HG03045 (cell line): ENCODE data around the gene P2RY8.
"Not testable (repeated sequence)": the region's sequence is repeated elsewhere in the genome, so short reads cannot be mapped to it uniquely, and the experiment has no call there.

Source experiments
- ATAC-seq: cut with Tn5 transposase; IDR thresholded peaks from one replicate; pipeline ENCODE4 v1.9.1; 2021; ENCODE audit warnings: mild to moderate bottlenecking, moderate library complexity; ENCODE audit not compliant: unreplicated experiment

Gene P2RY8, protein sequence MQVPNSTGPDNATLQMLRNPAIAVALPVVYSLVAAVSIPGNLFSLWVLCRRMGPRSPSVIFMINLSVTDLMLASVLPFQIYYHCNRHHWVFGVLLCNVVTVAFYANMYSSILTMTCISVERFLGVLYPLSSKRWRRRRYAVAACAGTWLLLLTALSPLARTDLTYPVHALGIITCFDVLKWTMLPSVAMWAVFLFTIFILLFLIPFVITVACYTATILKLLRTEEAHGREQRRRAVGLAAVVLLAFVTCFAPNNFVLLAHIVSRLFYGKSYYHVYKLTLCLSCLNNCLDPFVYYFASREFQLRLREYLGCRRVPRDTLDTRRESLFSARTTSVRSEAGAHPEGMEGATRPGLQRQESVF

DNA sequence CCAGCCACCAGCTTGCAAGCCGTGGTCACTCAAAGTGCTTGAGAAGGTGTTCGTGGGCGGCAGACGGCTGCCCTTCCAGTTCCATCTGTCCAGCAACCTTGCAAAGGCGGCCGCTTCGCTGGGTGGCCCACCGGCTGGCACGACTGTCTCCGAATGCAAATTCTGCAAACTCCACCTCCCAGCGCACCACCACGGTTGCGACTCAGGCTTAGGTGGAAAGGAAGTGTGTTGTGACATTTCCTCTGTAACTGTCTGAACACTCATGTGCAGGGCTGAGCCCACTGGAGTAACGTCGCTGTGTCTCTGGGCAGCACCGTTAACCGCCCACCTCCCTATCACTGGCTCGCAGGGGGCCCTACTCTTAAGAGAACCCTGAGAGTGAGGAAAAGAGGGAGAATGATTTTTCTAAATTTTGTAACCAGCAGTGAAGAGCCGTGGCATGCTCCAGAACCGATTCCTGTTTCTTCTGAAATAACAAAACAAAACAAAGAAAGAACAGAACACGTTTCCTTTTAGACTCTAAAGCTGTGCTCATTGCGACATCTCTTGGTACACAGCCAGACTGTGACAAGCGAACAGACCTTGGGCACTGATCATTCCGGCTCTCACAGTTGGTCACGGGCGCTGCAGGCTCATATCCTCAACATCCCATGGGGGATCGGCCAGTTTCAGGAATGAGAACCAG lies at the start of gene P2RY8:
Gene P2RY8 (minus strand): TSS at position 155 of the 685 bp plus-strand sequence. CDS start 70,627 bp downstream, outside the sequence.
- peak; percentile 60 for ATAC-seq

DNA sequence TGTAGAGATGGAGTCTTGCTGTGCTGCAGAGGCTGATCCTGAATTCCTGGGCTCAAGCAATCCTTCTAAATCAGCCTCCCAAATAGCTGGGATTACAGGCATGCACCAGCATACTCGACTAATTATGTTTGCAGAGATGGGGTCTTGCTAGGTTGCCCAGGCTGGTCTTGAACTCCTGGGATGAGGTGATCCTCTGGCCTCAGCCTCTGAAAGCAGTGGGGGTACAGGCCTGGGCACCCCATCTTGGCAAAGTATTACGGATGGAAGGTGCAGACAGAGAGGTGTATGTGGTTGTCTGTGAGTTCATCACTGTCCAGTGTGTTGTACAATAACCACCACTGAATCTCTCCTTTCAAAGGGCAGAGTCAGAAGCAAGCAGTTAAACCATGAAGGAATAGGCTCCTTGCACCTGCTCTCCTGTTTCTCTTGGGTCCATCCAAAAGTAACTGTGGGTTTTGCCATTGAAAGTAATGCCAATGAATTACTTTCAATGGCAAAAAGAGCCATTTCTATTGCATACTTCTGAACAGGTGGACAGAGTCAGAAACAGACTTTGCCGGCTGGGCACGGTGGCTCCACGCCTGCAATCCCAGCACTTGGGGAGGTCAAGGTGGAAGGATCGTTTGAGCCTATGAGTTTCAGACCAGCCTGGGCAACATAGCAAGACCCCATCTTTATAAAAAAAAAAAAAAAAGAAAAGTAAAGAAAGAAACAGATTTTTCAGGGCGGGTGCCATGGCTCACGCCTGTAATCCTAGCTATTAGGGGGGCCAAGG lies 47.4 kb upstream of the P2RY8 start:
- no peak for ATAC-seq

DNA sequence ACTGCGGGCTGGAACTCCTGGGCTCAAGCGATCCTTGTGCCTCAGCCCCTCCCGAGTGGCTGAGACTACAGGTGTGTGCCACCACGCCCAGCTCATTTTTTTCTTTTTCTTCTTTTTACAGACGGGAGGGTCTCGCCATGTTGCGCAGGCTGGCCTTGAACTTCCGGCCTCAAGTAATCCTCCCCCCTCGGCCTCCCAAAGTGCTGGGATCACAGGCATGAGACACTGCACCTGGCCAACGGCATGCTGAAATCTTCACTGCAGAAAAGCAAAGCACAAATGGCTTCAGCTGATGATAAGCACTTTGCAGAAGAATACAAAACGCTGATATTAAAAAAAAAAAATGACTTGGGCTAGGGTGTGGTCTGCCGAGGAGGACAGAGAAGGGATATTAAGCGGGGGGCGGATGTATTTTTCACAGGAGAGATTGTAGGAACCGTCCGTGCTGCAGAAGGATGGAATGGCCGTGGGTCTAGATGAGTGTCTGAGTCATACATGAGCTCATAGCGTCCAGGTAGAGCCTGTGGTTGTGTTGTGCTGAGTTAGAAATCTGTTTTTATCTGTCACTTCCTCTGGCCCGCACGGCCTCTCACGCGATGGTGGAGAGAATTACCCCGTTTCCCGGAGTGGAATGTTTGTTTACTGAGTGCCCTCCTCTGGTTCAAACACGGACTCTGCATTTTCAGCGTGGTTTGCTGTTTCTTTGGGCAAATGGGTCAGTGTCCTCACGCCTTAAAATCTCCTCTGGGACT lies 45.9 kb upstream of the P2RY8 start:
- ATAC-seq, result peak; percentile 63

DNA sequence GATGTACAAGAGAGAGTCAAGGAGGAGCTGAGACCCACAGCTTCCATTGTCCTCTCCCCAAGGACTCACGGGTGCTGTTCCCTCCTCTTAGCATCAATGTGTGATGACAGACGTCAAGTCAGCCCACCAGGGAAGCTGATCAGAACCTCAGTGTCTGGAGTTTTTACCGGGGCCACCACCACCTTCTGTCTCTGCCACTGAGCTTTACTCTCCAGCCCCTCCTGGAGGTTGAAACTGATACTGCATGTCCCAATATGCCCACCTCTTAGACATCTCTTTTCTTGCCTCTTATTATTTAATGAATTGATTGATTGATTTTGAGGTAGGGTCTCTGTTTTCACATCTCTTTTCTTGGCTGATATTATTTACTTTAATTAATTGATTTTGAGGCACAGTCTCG lies 44.1 kb upstream of the P2RY8 start:
- no peak for ATAC-seq

DNA sequence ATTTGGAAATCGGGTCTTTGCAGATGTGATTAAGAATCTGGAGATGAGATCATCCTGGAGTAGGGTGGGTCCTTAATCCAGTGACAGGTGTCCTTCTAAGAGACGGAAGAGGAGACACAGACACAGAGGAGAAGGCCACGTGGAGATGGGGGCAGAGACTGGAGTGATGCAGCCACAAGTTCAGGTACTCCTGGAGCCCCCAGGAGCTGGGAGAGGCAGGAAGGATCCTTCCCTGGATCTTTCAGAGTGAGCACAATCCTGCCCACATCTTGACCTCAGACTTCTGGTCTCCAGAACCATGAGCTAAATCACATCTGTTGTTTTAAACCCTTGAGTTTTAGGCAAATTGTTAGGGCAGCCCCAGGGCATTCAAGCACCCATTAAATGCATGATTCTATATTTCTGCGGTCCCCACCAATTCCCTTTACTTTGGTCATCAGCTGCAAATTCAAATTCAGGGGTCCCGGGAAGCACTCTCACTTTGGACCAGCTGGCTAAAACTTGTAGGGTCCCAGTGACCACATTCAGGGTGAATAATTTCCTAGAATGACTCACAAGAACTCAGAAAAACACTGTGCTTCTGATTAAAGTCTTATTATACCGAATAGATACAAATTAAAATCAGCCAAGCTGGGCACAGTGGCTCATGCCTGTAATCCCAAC lies 41.7 kb upstream of the P2RY8 start:
- ATAC-seq, result no peak

DNA sequence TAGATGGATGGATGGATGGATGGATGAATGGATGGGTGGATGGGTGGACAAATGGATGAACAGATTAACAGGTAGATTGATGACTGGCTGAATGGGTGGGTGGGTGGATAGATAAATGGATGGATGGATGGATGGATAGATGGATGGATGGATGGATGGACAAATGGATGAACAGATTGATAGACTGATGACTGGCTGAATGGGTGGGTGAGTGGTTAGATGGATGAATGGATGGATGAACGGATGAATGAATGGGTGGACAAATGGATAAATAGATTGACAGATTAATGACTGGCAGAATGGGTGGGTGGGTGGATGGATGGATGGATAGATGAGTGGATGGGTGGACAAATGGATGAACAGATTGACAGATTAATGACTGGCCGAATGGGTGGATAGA lies 40.9 kb upstream of the P2RY8 start:
- no peak for ATAC-seq

DNA sequence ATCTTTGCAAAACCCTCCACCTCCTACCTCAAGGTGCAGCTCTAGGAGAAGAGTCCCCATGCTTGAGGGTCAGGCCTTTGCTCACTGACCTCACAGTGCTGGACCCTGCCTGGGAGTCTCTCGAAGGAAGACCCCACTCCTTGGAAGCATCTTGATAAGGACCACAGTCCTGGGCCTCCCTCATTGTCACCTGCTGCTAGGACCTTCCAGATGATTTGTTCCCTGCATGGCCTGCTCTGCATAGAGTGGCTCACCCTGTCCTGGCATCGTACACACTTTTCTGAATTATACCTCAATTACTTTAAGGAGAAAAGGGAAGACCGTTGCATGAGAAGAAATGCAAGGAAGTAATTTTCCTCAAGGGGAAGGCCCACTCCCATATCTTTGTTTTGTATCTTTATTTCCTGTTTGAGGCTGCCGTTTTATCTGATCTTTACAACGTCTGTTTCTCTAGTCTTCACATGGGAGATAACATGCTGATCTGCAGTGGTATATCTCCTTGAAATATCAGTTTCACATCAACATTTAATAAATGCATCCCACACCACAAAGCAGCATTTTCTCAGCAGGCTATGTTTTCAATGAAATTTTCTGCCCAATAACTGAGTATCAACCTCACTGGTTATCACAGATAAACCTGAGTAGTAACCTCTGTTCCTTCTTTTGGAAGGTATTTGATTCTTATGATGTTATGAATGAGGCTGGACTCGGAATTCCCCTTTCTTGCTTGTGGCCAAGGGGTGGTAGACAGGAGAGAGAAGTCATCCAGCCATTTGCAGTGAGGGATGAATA lies 39.4 kb upstream of the P2RY8 start:
- no peak for ATAC-seq

DNA sequence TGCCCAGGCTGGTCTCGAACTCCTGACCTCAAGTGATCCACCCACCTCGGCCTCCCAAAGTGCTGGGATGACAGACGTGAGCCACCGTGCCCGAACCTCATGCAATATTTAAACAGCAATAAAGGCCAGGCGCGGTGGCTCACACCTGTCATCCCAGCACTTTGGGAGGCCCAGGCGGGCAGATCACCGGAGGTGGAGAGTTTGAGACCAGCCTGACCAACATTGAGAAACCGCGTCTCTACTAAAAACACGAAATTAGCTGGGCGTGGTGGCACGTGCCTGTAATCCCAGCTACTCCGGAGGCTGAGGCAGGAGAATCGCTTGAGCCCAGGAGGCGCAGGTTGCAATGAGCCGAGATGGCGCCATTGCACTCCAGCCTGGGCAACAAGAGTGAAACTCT lies 37.2 kb upstream of the P2RY8 start:
- not testable (repeated sequence) for ATAC-seq

DNA sequence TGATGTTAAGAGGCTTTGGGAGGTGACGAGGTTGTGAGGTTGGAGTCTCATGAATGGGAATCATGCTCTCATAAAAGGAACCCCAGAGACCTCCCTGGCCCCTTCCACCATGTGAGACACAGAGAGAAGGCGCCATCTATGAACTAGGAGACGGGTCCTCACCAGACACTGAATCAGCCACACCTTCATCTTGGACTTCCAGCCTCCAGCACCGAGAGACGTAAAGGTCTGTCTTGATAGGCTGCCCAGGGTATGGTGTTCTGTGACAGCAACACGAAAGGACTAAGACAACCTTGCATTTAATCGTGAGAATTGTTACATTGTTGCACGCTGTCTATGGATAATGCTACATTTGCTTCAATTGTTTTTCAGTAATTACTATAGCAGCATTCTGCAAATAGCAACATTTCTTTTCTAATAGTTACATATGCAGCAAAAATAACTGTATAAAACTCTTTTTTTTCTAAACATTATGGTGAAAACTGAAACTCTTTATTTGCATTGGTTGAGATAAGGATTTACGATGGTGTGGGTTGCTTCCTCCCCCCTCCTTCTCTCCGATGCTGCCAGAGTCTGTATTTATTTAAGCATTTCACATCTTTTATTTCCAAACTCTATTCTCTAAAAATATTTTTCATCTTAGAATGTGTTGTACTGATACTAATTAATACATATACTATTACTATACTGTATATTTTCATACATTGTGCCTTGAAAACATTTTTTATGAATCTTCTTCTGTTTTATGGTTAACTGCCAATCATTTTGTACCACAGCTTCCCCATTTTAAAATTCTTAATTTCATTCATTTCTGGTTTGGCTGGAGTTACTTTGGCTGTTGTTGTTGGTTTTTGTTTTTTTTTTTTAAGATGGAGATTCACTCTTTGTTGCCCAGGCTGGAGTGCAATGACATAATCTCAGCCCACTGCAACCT lies 28.0 kb upstream of the P2RY8 start:
- ATAC-seq, result no peak

DNA sequence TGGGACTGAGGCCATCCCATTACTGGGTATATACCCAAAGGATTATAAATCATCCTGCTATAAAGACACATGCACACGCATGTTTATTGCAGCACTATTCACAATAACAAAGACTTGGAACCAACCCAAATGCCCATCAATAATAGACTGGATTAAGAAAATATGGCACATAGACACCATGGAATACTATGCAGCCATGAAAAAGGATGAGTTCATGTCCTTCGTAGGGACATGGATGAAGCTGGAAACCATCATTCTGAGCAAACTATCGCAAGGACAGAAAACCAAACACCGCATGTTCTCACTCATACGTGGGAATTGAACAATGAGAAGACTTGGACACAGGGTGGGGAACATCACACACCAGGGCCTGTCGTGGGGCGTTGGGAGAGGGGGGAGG lies 27.1 kb upstream of the P2RY8 start:
- not testable (repeated sequence) for ATAC-seq

DNA sequence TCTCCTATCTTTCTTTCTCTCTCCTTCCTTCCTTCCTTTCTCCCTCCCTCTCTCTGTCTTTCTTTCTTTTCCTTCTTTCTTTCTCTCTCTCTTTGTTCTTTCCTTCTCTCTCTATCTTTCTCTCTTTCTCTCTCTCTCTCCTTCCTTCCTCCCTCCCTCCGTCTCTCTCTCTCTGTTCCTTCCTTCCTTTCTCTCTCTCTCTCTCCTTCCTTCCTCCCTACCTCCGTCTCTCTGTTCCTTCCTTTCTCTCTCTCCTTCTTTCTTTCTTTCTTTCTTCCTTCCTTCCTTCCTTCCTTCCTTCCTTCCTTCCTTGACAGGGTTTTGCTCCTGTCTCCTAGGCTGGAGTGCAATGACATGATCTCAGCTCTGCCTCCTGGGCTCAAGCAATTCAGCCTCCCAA lies 24.2 kb upstream of the P2RY8 start:
- ATAC-seq, result no peak

DNA sequence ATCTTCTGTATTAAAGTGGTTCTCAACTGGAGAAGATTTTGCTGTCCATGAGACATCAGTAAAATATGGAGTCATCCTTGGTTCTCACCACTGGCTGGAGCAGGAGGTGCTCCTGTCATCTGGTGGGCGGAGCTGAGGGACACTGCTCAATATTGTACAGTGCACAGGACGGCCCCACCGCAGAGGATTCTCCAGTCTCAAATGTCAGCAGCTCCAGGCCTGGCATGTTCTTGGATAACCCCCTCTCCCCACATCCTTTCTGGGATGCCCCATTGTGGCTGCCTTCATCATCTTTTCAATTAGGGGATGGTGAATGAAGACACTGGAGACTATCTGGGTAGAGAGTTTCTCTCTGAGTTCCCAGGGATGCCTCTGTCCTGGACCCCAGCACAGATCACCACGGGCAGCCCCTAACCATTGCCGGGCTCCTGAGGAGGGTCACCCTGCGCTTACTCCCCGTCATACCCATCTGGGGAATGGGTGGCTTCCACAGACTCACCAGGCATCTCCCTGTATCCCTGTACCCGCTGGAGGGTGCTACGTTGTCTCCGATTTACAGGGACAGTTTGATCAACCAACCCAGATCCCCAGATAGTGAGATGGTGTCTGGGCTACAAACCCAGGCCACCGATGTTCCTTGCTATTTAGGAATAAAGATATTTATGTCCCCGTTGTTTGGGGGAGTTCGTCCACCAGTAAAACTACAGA lies 21.9 kb upstream of the P2RY8 start:
- ATAC-seq, result no peak

DNA sequence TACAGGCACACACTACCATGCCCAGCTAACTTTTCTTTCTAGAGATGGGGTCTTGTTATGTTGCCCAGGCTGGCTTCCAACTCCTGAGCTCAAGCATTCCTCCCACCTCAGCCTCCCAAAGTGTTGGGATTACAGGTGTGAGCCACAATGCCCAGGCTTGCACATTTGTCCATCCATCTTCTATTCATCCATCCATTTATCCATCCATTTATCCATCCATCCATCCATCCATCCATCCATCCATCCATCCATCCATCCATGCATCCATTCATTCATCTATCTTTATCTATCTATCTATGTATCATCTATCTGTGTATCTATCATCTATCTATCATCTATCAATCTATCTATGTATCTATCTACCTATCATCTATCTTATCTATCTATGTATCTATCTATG lies 20.5 kb upstream of the P2RY8 start:
- not testable (repeated sequence) for ATAC-seq

DNA sequence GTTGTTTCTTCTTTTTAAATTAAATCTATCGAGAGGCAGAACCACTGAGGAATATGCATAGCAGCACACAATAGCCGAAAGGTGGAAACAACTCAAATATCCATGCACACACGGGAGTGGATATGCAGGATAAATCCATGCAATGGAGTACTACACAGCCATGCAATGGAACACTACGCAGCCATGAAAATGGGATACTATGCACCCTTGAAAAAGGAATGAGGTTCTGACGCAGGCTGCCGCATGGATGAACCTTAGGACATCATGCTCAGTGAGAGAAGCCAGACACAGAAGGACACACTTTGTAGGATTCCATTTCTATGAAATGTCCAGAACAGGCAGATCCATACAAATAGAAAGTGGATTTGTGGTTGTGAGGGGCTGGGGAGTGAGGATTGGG lies 18.4 kb upstream of the P2RY8 start:
- ATAC-seq, result no peak

DNA sequence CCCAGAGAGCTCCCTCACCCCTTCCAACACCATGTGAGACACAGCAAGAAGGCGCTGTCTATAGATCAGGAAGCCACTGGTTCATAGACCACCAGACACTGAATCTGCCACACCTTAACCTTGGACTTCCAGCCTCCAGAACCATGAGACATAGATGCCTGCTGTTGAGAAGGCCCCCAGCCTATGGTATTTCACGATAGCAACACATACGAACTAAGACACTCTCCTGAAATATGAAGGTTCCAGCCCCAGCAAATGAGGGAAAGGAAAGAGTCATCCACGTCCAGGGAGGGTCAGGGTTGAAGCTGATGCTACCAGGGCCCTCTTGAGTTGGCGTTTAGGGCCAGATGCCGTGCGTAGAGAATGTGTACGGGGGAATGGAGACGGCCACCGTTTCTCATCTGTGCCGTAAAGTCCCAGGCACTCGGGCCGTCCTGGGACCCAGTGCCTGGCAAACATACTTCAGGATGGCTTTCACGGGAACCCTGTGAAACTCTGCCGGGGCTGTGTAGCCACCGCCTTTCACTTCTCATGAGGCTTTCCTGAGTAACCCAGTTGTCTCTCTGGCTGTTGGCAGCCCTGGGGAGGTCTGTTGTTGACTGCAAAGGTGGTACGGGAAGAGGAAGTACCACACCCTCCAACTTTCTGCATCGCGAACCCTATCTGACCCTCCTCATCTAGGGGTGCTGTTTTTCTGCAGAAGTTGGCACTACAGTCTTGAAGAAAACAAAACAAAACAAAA lies 17.7 kb upstream of the P2RY8 start:
- ATAC-seq, result no peak

DNA sequence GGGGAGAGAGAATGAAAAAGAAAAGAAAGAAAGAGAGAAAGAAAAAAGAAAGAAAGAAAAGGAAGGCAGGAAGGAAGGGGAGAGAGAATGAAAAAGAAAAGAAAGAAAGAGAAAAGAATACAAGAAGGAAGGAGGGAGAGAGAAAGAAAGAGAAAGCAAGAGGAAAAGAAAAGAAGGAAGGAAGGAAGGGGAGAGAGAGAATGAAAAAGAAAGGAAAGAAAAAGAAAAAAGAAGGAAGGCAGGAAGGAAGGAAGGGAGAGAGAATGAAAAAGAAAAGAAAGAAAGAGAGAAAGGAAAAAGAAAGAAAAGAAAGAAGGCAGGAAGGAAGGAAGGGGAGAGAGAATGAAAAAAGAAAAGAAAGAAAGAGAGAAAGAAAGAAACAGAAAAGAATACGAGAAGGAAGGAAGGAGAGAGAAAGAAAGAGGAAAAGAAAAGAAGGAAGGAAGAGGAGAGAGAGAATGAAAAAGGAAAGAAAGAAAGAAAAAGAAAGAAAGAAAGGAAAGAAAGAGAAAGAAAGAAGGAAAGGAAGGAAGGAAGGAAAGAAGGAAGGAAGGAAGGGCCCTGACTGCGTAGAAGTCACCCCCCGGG lies 15.1 kb upstream of the P2RY8 start:
- no peak for ATAC-seq

DNA sequence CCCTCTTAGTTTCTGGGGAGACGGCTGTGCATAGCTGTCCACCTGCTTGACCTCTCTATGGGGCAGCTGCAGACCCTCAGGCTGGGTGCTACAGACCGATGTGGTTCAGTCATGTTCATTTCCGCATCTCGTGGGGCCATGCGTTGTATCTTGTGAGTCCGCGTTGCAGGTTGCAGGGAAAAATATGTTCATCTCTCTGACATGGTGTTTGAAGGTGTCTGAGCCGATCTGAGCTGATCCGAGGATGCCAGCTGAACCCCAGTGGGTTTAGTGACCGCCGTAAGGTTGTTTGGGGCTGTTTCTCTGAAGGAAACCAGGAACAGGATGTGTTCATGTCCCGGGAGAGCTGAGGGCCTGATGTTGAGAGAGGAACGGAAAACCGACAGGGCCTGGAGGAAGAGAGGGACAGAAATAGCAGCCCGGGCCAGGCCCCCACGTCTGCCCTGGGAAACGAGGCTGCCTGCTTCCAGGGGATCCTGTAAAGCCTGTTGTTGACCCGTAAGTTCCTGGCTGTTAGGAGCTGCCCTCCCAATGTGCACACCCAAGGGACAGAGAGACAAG lies 9.8 kb upstream of the P2RY8 start:
- ATAC-seq, result no peak
